H1 (cell line): ENCODE results near the gene RGCC. TPM values are rescaled to one million over a fixed set of nuclear protein-coding genes. Genes with fewer than 3 reads are reported as not detected.

Experiments used
- CTCF ChIA-PET: fragments of 300-600 bp; sonication (Branson Sonifier 250); formaldehyde crosslinking; loops from one replicate; lab custom pipeline; 2021; ENCODE audit not compliant: partially characterized antibody; lab: Charles Lee
- POLR2A ChIA-PET: fragments of 300-600 bp; sonication (Branson Sonifier 250); formaldehyde crosslinking; loops from one replicate; lab custom pipeline; 2021; ENCODE audit warnings: inconsistent platforms; ENCODE audit not compliant: partially characterized antibody; lab: Charles Lee
- DNase-seq, 2 experiments: peaks; one replicate each; pipeline versions ENCODE4 v3.0.0 to v3.0.0-alpha.2; 2010 to 2022; ENCODE audit warnings: low spot score in 2 of 2, low read depth in 1 of 2, mixed read lengths in 1 of 2
- FAIRE-seq: peaks from 2 replicates; lab custom pipeline; 2011; peaks lifted over from hg19 to GRCh38; lab: Jason Lieb, UNC
- H2AFZ ChIP-seq: 2 replicates; pipeline ENCODE4 v1.8.1; 2012; ENCODE audit warnings: low read length, inconsistent platforms
- H2AK5ac ChIP-seq: 2 replicates; pipeline ENCODE4 v1.6.1; 2013; ENCODE audit warnings: low read depth, low read length
- H2BK120ac ChIP-seq: replicated peaks from 2 replicates; pipeline ENCODE3; 2013; ENCODE audit warnings: low read depth, low read length, inconsistent platforms
- H2BK12ac ChIP-seq: 2 replicates; pipeline ENCODE4 v1.6.1; 2013; ENCODE audit warnings: low read depth, low read length
- H2BK15ac ChIP-seq: 2 replicates; pipeline ENCODE4 v1.6.1; 2013; ENCODE audit warnings: low read length
- H2BK20ac ChIP-seq: 2 replicates; pipeline ENCODE4 v1.6.1; 2013; ENCODE audit warnings: low read length
- H2BK5ac ChIP-seq: 2 replicates; pipeline ENCODE4 v1.6.1; 2013; ENCODE audit warnings: low read depth, low read length
- H3K14ac ChIP-seq: 2 replicates; pipeline ENCODE4 v1.6.1; 2013; ENCODE audit warnings: inconsistent platforms; ENCODE audit not compliant: insufficient read length
- H3K18ac ChIP-seq: 2 replicates; pipeline ENCODE4 v1.6.1; 2013; ENCODE audit warnings: low read length; ENCODE audit errors: extremely low read depth
- H3K23ac ChIP-seq: 2 replicates; pipeline ENCODE4 v1.6.1; 2013; ENCODE audit warnings: inconsistent platforms; ENCODE audit not compliant: insufficient read length
- H3K23me2 ChIP-seq: 2 replicates; pipeline ENCODE4 v1.6.1; 2013; ENCODE audit warnings: low read depth, low read length
- H3K27ac ChIP-seq: 2 replicates; pipeline ENCODE4 v1.6.1; 2011; ENCODE audit warnings: low read depth, low read length, inconsistent platforms
- H3K27me3 ChIP-seq, 4 experiments: replicated peaks in 1 of 4; 1 replicate in 1 of 4; 2 replicates in 3 of 4; pipeline versions ENCODE4 v1.6.1 to v1.8.1; 2011 to 2013; ENCODE audit warnings: low read length in 3 of 4, mild to moderate bottlenecking in 3 of 4, inconsistent platforms in 2 of 4, mixed read lengths in 2 of 4, moderate library complexity in 1 of 4; ENCODE audit not compliant: control insufficient read depth in 3 of 4, insufficient read depth in 3 of 4; ENCODE audit errors: extremely low read depth in 1 of 4
- H3K36me3 ChIP-seq, 4 experiments: 2 replicates each; pipeline versions ENCODE4 v1.6.1 to v1.8.1; 2011 to 2013; ENCODE audit warnings: mild to moderate bottlenecking in 4 of 4, low read length in 3 of 4, moderate library complexity in 2 of 4, control low read depth in 1 of 4, inconsistent platforms in 1 of 4; ENCODE audit not compliant: insufficient read depth in 4 of 4, control insufficient read depth in 2 of 4
- H3K4ac ChIP-seq: replicated peaks from 2 replicates; pipeline ENCODE3; 2013; ENCODE audit warnings: low read length, low read depth, mixed read lengths, inconsistent platforms; ENCODE audit not compliant: insufficient read length
- H3K4me1 ChIP-seq, 4 experiments: replicated peaks in 1 of 4; 1 replicate in 1 of 4; 2 replicates in 3 of 4; pipeline versions ENCODE4 v1.6.1 to v1.8.1; 2011 to 2013; ENCODE audit warnings: low read length in 3 of 4, inconsistent platforms in 2 of 4, mixed read lengths in 1 of 4; ENCODE audit not compliant: insufficient read depth in 4 of 4, control insufficient read depth in 3 of 4
- H3K4me2 ChIP-seq, 2 experiments: 2 replicates each; pipeline versions ENCODE4 v1.6.1 to v1.8.1; 2011 to 2013; ENCODE audit warnings: low read depth in 2 of 2, low read length in 2 of 2, control low read depth in 1 of 2, inconsistent platforms in 1 of 2, mild to moderate bottlenecking in 1 of 2; ENCODE audit not compliant: insufficient read depth in 1 of 2
- H3K4me3 ChIP-seq, 4 experiments: fragments of 200-600, 300-600 bp in 1 of 4; sonication (generic), shearing (Covaris generic), sonication (Bioruptor Twin) in 1 of 4; 2 replicates each; pipeline versions ENCODE4 v1.5.1 to v1.8.1; 2011 to 2016; ENCODE audit warnings: low read length in 4 of 4, low read depth in 3 of 4, control low read depth in 2 of 4, inconsistent platforms in 2 of 4, mild to moderate bottlenecking in 2 of 4, mixed read lengths in 1 of 4, moderate library complexity in 1 of 4; ENCODE audit not compliant: insufficient read depth in 2 of 4; ENCODE audit errors: extremely low read depth in 1 of 4
- H3K56ac ChIP-seq: replicated peaks from 2 replicates; pipeline ENCODE3; 2013; ENCODE audit warnings: low read depth, mild to moderate bottlenecking, mixed read lengths, low read length, inconsistent platforms; ENCODE audit not compliant: insufficient read length
- H3K79me1 ChIP-seq: 2 replicates; pipeline ENCODE4 v1.6.1; 2013; ENCODE audit warnings: low read depth, low read length, control low read depth
- H3K79me2 ChIP-seq, 2 experiments: 2 replicates each; pipeline versions ENCODE4 v1.6.1 to v1.8.1; 2012 to 2013; ENCODE audit warnings: low read length in 2 of 2, mild to moderate bottlenecking in 2 of 2, inconsistent platforms in 1 of 2; ENCODE audit not compliant: insufficient read depth in 2 of 2, control insufficient read depth in 1 of 2
- H3K9ac ChIP-seq, 4 experiments: replicated peaks in 1 of 4; 1 replicate in 1 of 4; 2 replicates in 3 of 4; pipeline versions ENCODE4 v1.6.1 to v1.8.1; 2011 to 2013; ENCODE audit warnings: low read depth in 3 of 4, low read length in 3 of 4, control low read depth in 2 of 4, mild to moderate bottlenecking in 2 of 4, moderate library complexity in 2 of 4, inconsistent platforms in 1 of 4; ENCODE audit errors: extremely low read depth in 1 of 4
- H3K9me3 ChIP-seq, 2 experiments: 2 replicates each; pipeline versions ENCODE4 v1.6.1 to v1.8.1; 2012 to 2013; ENCODE audit warnings: mild to moderate bottlenecking in 2 of 2, moderate library complexity in 2 of 2, control low read depth in 1 of 2, inconsistent platforms in 1 of 2, low read depth in 1 of 2, low read length in 1 of 2, mixed read lengths in 1 of 2; ENCODE audit not compliant: insufficient read depth in 2 of 2
- H4K20me1 ChIP-seq, 2 experiments: replicated peaks in 1 of 2; 2 replicates each; pipeline versions ENCODE3 to v1.8.1; 2011 to 2013; ENCODE audit warnings: inconsistent platforms in 2 of 2, low read length in 2 of 2, mild to moderate bottlenecking in 1 of 2; ENCODE audit not compliant: insufficient read depth in 2 of 2, control insufficient read depth in 1 of 2
- H4K5ac ChIP-seq: 2 replicates; pipeline ENCODE4 v1.6.1; 2013; ENCODE audit warnings: low read length, low read depth, mixed read lengths, inconsistent platforms; ENCODE audit not compliant: insufficient read length
- H4K8ac ChIP-seq: 2 replicates; pipeline ENCODE4 v1.8.0; 2013; ENCODE audit warnings: mild to moderate bottlenecking, moderate library complexity, low read length, inconsistent platforms; ENCODE audit not compliant: insufficient read depth; ENCODE audit errors: extremely low read depth
- H4K91ac ChIP-seq: replicated peaks from 2 replicates; pipeline ENCODE3; 2013; ENCODE audit warnings: low read length, mixed read lengths, inconsistent platforms; ENCODE audit not compliant: insufficient read length
- BRCA1 ChIP-seq: IDR thresholded peaks from 2 replicates; pipeline ENCODE4 v1.6.1; 2012; ENCODE audit warnings: low read depth, low read length, improper control_type of control experiment
- EZH2 ChIP-seq: fragments of 200-600 bp; sonication (generic); IDR thresholded peaks from 2 replicates; pipeline ENCODE4 v1.7.1; 2012; ENCODE audit warnings: low read depth, mild to moderate bottlenecking, moderate library complexity, low read length, inconsistent platforms; ENCODE audit not compliant: severe bottlenecking
- HDAC6 ChIP-seq: IDR thresholded peaks from one replicate; pipeline ENCODE4 v1.7.1; 2012; ENCODE audit warnings: low read depth, mild to moderate bottlenecking, inconsistent platforms, low read length, moderate library complexity
- KDM1A ChIP-seq: fragments of 200-600, 300-600 bp; sonication (generic); IDR thresholded peaks from 2 replicates; pipeline ENCODE4 v1.7.1; 2016; ENCODE audit warnings: mild to moderate bottlenecking, low read length, borderline replicate concordance
- KDM4A ChIP-seq: IDR thresholded peaks from one replicate; pipeline ENCODE4 v1.7.1; 2012; ENCODE audit warnings: low read depth, mild to moderate bottlenecking, moderate library complexity, low read length, inconsistent platforms; ENCODE audit not compliant: severe bottlenecking
- RAD21 ChIP-seq, 2 experiments: IDR thresholded peaks in 1 of 2; conservative IDR thresholded peaks in 1 of 2; 2 replicates each; pipeline ENCODE4 v1.6.1; 2011; ENCODE audit warnings: low read depth in 2 of 2, low read length in 2 of 2, improper control_type of control experiment in 1 of 2, inconsistent platforms in 1 of 2, mild to moderate bottlenecking in 1 of 2, moderate library complexity in 1 of 2
- RBBP5 ChIP-seq: IDR thresholded peaks from 2 replicates; pipeline ENCODE4 v1.7.1; 2012; ENCODE audit warnings: low read depth, mild to moderate bottlenecking, inconsistent platforms, low read length, moderate library complexity, borderline replicate concordance
- RNF2 ChIP-seq: fragments of 200-900, 300-1000 bp; sonication (generic); IDR thresholded peaks from 2 replicates; pipeline ENCODE4 v1.7.1; 2016; ENCODE audit warnings: borderline replicate concordance, low read depth, mild to moderate bottlenecking, antibody characterized with exemption, low read length; ENCODE audit not compliant: poor library complexity, severe bottlenecking; ENCODE audit errors: missing control alignments
- RXRA ChIP-seq: IDR thresholded peaks from 2 replicates; pipeline ENCODE4 v1.6.1; 2011; ENCODE audit warnings: low read depth, mild to moderate bottlenecking, low read length, moderate library complexity; ENCODE audit not compliant: insufficient read depth
- TEAD4 ChIP-seq: IDR thresholded peaks from 2 replicates; pipeline ENCODE4 v1.6.1; 2012; ENCODE audit warnings: low read depth, low read length, inconsistent platforms, mixed read lengths
- WGBS, 2 experiments: shearing (Covaris generic) in 1 of 2; methylation state at CpG; one replicate each; pipeline versions ENCODE4 v1.1.6 to v1.1.7; 2013 to 2015; ENCODE audit warnings: low lambda C conversion rate in 2 of 2, mixed read lengths in 2 of 2, inconsistent platforms in 1 of 2, low coverage in 1 of 2, missing lambda C conversion rate in 1 of 2; ENCODE audit not compliant: insufficient replicate concordance in 2 of 2, insufficient coverage in 1 of 2, insufficient read length in 1 of 2; ENCODE audit errors: extremely low coverage in 1 of 2, missing lambda C conversion rate in 1 of 2; 5-methylcytosine and 5-hydroxymethylcytosine counted together
- polyA plus RNA-seq, 7 experiments: library from polyadenylated mRNA; depleted of rRNA in 3 of 7; stranded (reverse) in 5 of 7; unstranded in 2 of 7; fragments of >200 nt in 5 of 7; fragments of 200-250 nt in 2 of 7; gene quantifications; 1 replicate in 5 of 7; 2 replicates in 1 of 7; 4 replicates in 1 of 7; pipeline versions ENCODE4 v1.2.1 to v1.2.3, GENCODE V29; 2011 to 2013; ENCODE audit warnings: missing spikeins in 2 of 7, mixed read lengths in 2 of 7
- total RNA-seq: library from RNA; stranded (reverse); fragmentation: NEBNext Ultra II Directional; extraction: Animal tissue kit (Norgen Biotek cat#: 25700); gene quantifications from 2 replicates; pipeline ENCODE4 v1.2.1, GENCODE V29; 2021
- TF ChIP-seq, protein P1 (sequence below): IDR thresholded peaks from 2 replicates; pipeline ENCODE4 v1.6.1; 2011; ENCODE audit warnings: low read length, improper control_type of control experiment

RGCC gene
- total and polyA plus RNA-seq, 2 of the 8 experiments (the other 6 are each of a cell fraction or from before 2014, with no cell fraction given), result 0.41 TPM; not detected in 1

- Histone ChIP-seq H3K4ac (no peak overlapping the region), H2AK5ac (no peak overlapping the region), H3K4me1 (no peaks in the 10 kb centered on the region), H3K79me2 (no peaks in the 10 kb centered on the region), H3K27ac (no peak overlapping the region), H4K91ac (no peak overlapping the region), H3K56ac (no peak overlapping the region), H3K23ac (no peak overlapping the region), H3K27me3 (no peaks in the 10 kb centered on the region), H3K79me1 (no peaks in the 10 kb centered on the region), H3K4me2 (no peak overlapping the region), H2BK12ac (no peak overlapping the region), H3K23me2 (no peaks in the 10 kb centered on the region), H4K5ac (no peak overlapping the region), H3K36me3 (no peaks in the 10 kb centered on the region), H3K9me3 (no peaks in the 10 kb centered on the region), H2BK15ac (no peak overlapping the region), H3K4me3 (no peak overlapping the region), H2AFZ (no peak overlapping the region; the same call in 1 of the 2 replicates), H4K20me1 (no peaks in the 10 kb centered on the region), H4K8ac (no peak overlapping the region), H2BK20ac (no peak overlapping the region), H3K9ac (no peak overlapping the region), H3K18ac (no peak overlapping the region), H2BK120ac (no peak overlapping the region), H3K14ac (no peak overlapping the region), H2BK5ac (no peak overlapping the region)
- ChIA-PET CTCF (interaction anchor here (0.7 to 1.5 kb wide), 5 partner anchors 8 to 230 kb away, joined by 3 to 6 read pairs (median 4); no protein-coding TSS in a partner anchor), POLR2A (no interaction called here)
- DNase-seq (no peak), FAIRE-seq (no peak)
- WGBS, 2 experiments, result 86% methylated on average over 4 of the region's 4 CpGs; no CpG with 5 or more reads in 1 of the 2 experiments
- TF ChIP-seq RAD21 (IDR thresholded peaks at IDR 0.05 in 1 of 2, conservative IDR thresholded peaks at IDR 0.05 in 1 of 2; ENCODE audit: low read depth in 2 of 2, low read length in 2 of 2), result no peak
- no peak for TF ChIP-seq RXRA
- no peak for TF ChIP-seq RNF2
- no peak for TF ChIP-seq HDAC6
- TF ChIP-seq EZH2, result no peak
- TF ChIP-seq KDM1A, result no peak
- TF ChIP-seq KDM4A, result no peak
- TF ChIP-seq BRCA1, result no peak
- TF ChIP-seq TEAD4, result no peak
- TF ChIP-seq, protein P1, sequence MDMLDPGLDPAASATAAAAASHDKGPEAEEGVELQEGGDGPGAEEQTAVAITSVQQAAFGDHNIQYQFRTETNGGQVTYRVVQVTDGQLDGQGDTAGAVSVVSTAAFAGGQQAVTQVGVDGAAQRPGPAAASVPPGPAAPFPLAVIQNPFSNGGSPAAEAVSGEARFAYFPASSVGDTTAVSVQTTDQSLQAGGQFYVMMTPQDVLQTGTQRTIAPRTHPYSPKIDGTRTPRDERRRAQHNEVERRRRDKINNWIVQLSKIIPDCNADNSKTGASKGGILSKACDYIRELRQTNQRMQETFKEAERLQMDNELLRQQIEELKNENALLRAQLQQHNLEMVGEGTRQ, result no peak
- no peak for TF ChIP-seq RBBP5
These were observed 37.2 kb upstream of the RGCC start for GRCh38 chr13:41420146-41420545.
